Body of pancreas (tissue), 4 donors: ENCODE results near the gene CDK17.

Experiments used
- POLR2A ChIP-seq, 3 donors: fragments of 450-650 bp; IDR thresholded peaks; one replicate each; pipeline ENCODE4 v1.6.1; 2016; ENCODE audit warnings: antibody characterized with exemption in 3 of 3, mild to moderate bottlenecking in 2 of 3
- TF ChIP-seq, protein P1 (sequence below), 7 experiments: fragments of 450-650 bp in 4 of 7; fragments of 200-600 bp in 3 of 7; sonication (generic) in 3 of 7; IDR thresholded peaks; one replicate each; pipeline ENCODE4 v1.5.1; 2016 to 2019; ENCODE audit warnings: antibody characterized with exemption in 7 of 7

DNA sequence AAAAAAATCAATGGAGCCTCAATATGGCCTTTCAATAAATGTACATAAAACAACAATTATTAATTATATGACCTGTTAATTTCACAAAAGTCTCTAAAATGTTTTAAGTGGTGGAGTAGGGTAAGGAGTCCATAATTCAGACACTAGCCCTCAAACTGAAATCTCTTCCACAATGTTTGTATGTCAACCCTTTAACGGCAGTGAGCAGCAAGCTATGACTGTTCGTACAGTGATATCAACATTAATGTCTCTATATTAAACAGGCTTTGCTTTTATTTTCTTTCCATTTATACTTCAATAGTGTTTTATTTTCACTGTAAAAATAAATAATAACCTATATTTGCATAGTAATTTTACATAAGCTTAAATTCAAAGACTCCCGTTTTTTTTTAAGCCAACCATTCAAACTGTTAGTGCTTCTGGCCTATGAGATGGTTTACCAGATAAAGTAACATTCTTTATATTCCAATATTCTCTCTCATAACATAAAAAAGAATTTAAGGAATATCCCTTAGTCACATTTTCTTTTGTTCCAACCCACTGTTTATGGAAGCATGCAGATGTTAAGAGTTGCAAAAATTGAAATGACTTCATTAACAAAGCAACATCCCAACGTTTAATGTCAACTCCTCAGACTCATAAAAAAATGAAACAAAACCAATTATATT is 2.3 kb downstream of the CDK17 start:
- no peak for TF ChIP-seq POLR2A (IDR thresholded peaks at IDR 0.05)
- TF ChIP-seq, protein P1, sequence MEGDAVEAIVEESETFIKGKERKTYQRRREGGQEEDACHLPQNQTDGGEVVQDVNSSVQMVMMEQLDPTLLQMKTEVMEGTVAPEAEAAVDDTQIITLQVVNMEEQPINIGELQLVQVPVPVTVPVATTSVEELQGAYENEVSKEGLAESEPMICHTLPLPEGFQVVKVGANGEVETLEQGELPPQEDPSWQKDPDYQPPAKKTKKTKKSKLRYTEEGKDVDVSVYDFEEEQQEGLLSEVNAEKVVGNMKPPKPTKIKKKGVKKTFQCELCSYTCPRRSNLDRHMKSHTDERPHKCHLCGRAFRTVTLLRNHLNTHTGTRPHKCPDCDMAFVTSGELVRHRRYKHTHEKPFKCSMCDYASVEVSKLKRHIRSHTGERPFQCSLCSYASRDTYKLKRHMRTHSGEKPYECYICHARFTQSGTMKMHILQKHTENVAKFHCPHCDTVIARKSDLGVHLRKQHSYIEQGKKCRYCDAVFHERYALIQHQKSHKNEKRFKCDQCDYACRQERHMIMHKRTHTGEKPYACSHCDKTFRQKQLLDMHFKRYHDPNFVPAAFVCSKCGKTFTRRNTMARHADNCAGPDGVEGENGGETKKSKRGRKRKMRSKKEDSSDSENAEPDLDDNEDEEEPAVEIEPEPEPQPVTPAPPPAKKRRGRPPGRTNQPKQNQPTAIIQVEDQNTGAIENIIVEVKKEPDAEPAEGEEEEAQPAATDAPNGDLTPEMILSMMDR (IDR thresholded peaks at IDR 0.05) = no peak
